GM21360 (cell line): ENCODE data around the gene DGKD.
"Not testable (repeated sequence)": the region's sequence is repeated elsewhere in the genome, so short reads cannot be mapped to it uniquely, and the experiment has no call there.

Experiments used
- ATAC-seq: cut with Tn5 transposase; IDR thresholded peaks from one replicate; pipeline ENCODE4 v1.9.1; 2021; ENCODE audit warnings: mild to moderate bottlenecking, moderate library complexity; ENCODE audit not compliant: unreplicated experiment

The DGKD gene

DNA sequence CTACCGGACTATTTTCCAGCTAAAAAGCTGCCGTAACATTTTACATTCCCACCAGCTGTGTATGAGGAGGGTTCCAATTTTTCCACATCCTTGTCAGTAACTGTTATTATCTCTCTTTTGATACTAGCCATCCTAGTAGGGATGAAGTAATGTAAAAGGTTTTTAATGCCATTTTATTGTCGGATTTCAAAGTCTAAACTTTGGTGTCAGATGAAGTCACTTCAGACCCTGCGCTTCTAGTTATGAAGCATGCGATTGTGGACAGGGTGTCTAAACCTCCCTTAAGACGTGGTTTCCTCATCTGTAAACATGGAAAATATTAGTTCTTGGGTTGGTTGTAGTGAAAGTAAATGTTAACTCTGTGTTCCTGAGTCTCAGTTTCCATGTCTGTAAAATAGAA is 4.7 kb downstream of the DGKD start:
- ATAC-seq, result no peak

DNA sequence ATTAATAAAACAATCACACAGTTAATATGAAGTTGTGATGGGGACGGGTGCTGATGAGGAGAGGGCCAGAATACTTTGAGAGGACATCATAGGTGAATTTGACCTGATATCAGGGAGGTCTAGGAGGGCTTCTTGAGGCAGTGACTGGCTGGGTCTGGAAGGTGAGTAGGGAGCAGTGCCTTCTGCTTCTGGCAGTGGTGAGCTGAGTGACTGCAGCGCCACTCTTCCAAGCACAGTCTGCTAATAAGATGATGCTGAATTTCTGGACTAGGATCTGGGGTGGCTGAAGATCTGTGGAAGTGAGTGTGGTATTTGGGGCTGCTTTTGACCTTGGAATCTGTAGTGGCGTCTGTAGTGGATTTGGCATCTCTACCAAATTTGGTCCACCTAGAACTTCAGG is 5.5 kb downstream of the DGKD start:
- ATAC-seq, result no peak

DNA sequence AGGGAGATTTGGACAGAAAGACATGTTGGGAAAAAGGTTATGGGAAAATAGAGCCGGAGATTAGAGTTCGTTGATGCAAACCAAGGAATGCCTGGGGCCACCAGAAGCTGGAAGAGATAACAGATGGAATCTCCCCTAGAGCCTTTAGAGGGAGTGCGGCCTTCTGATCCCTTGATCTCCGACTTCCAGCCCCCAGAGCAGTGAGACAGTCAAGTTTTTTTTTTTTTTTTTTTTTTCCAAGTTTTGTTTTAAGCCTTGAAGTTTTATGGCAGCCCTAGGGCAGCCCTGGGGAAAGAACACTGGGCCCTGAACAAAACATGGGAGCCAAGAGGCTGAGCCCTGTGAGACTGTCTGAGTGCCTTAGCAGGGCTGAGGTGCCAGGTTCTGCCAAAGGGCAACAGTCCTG is 6.5 kb downstream of the DGKD start:
- no peak for ATAC-seq

DNA sequence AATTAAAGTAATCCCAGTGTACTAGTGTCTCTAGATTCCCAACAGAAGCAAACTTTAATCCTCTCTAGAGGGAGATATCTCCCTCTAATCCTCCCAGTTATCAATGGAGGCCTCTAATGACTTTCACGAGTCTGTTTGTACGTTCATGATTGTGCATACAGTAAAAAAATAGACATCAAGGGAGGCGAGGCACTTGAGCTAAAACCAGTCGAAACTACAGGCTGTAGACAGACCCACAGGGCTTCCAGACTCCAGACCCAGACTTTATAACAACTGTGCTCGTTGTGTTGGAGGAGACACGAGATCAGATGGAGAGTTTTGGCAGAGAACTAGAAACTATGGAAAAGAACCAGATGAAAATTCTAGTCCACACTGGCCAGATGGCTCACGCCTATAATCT is 7.0 kb downstream of the DGKD start:
- ATAC-seq, result no peak

DNA sequence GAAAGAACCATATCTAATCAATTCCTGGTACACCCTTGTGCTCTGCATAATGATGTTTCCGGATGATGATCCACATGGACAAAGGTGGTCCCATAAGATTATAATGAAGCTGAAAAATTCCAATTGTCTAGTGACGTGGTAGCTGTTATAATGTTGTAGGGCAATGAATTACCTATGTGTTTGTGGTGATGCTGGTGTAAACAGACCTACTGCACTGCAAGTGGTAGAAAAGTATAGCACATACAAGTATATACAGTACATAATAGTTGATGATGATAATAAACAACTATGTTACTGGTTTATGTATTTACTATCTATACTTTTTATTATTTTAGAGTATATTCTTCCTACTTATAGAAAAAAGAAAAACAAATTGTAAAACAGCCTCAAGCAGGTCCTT is 8.4 kb downstream of the DGKD start:
- ATAC-seq, result no peak

DNA sequence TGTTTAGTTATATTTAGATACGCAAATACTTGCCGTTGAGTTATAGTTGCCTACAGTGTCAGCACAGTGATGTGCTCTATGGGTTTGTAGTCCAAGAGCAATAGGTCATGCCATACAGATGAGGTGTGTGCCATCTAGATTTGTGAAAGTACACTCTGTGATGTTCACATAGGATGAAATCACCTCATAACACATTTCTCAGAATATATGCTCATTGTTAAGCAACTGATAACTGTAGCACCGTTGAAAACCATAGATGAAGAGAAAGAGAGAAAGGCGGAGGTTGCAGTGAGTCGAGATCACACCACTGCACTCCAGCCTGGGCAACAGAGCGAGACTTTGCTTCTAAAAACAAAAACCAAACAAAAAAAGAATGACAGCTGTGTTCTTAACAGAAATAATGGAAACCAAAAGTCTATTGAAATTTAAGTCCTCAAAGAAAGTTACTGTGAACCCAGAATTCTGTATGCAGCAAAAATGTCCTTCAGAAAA is 9.5 kb downstream of the DGKD start:
- peak; percentile 63 for ATAC-seq

DNA sequence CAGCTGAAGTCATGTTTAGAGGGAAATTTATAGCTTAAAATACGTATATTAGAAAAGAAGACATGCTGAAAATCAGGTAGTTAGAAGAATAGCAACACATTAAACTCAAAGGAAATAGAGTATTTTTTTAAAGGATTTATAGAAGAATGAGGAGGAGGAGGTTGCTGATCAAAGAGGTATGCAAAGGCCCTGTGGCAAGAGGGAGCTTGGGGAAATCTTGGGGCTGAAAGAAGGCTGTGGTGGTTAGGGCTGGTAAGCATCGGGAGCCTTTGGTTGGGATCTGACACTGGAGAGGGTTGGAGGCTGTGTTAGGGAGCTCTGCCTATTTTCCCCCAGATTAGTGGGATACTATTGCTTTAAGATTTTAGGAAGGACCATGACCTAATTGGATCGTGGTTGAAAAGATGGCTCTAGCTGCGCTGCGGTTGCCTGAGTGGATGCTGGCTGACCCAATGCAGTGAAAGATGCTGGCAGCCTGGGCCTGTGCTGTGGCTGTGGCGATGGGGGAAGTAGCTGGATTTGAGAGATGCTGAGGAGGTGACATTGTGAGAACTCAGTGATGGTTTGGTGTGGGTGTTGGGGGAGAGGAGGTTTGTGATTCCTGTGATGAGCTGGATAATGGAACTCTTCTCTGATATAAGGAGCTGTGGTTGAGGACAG is 11.7 kb downstream of the DGKD start:
- no peak for ATAC-seq

DNA sequence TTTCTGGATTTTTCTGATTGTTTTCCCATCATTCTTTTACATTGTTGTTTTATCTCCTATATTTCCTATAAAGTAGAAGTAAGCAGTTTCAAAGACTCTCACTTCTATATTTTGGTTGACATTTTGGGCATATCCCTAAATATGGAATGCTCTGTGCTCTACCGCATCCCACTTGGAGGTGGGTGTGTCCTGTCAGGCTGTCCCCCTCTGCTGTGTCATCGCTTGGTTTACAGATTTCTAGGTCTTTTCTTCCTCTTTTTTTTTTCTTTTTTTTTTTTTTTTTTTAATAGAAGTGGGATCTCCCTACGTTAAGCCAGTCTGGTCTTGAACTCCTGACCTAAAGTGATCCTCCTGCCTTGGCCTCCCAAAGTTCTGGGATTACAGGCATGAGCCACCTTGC is 13.3 kb downstream of the DGKD start:
- ATAC-seq, result no peak

DNA sequence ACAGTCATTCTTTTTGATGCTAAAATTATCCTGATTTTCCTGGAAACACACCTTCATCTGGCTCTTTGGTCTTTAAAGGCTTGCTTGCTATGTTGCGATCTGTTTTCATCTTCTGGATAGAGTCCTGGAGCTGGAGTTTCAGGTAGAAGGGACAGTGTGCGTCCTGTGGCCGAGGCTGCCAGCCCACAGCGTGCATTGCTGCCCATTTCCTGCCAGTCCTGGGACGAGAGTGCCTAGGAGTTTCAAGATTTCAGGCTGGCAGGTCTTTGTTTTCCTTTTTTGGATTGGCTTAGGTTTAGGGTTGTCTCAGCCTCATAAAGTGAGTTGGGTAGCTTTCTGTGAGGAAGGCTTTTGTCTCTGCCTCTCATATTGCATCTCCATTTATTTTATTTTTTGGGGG is 14.5 kb downstream of the DGKD start:
- no peak for ATAC-seq

DNA sequence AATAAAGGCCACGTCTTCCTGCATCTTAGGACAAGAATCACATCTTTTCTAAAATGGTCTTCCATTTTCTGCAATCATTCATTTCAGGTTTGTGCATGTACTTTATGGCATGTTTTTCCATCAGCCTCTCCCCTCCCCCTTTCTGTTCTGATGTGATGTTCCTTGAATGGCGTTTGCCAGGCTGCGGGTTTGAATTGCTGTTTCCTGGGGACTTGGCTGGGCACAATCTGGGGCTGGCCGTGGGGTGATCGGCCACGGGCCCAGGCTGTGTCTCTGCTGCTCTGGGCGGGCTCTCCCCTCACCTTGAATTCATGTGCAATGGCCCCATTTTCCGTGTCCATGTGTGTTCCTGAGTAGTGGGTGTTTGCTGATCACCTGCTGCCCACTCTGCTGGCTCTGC is 15.2 kb downstream of the DGKD start:
- ATAC-seq, result no peak

DNA sequence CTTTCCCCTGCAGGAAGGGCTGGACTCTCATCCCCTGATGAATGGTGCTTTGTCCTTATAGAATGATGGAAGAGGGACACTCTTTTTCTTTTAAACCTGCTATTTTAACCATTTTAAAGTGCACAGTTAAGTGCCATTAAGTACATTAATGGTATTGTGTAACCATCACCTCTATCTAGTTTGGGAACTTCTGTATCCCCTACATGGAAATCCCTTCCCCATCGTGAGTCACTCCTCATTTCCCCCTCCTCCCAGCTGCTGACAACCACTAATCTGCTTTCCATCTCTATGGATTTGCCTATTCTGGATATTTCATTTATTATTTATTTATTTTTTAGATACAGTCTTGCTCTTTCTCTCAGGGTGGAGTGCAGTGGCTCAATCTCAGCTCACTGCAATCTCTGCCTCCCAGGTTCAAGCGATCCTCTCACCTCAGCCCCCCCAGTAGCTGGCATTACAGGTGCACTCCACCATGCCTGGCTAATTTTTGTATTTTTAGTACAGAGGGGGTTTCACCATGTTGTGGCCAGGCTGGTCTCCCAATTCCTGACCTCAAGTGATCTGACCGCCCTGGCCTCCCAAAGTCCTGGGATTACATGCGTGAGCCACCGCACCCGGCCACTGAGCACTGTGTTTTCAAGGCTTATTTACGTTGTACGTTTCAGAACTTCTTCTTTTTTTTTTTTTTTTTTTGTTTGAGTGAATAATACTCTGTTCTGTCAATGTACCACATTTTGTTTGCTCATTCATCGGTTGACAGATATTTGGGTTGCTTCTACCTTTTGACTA is 15.8 kb downstream of the DGKD start:
- ATAC-seq, result no peak

DNA sequence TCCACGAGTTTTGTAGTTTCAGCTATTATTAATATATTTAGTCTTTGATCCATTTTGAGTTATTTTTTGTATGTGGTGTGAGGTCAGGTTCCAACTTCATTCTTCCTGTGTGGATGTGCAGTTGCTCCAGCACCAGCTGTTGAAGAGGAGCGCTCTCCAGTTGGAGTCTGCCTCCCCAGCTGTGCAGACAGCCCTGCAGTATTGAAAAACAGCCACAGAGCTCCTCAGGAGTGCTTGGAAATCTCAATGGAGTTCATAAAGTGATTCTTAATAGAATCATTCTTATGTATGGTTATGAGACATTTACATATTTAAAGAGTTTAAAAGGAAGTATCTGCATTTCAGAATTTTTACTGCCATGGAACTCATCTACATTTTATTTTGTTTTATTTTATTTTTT is 17.3 kb downstream of the DGKD start:
- no peak for ATAC-seq

DNA sequence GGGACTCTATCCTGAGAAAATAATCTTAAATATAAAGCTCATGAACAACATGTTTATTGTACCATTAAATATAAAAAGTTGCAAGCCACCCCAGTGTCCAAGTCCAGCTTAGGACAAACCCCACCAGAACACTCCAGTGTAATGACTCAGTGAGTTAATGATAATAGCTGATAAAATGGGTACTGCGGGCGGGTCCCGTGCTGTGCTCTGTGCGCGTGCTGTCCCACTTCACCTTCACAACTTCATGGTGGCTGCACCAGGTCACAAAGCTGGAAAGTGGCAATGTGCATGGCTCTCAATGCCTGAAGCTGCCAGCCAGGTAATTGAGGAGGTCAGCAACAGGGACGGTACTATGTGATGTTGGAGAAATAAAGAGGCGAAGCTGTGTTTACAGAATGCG is 18.6 kb downstream of the DGKD start:
- no peak for ATAC-seq

DNA sequence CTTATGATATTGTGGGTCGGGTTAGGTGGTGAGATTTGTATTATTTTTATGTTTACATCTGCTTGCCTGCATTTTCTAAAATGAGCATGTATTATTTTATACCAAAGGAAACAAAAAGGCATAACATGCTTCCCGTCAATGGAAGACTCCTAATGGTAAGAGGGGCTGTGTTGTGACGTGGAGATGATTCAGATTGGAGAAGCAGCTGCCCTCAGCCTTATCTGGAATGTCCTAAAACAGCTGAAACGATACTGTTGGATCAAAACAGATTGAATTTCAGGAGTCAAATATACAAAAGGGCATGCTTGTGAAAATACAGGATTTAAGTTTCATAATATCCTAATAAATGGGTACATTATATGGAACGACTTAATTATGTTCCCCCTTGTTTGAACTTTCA is 19.0 kb downstream of the DGKD start:
- ATAC-seq, result no peak

DNA sequence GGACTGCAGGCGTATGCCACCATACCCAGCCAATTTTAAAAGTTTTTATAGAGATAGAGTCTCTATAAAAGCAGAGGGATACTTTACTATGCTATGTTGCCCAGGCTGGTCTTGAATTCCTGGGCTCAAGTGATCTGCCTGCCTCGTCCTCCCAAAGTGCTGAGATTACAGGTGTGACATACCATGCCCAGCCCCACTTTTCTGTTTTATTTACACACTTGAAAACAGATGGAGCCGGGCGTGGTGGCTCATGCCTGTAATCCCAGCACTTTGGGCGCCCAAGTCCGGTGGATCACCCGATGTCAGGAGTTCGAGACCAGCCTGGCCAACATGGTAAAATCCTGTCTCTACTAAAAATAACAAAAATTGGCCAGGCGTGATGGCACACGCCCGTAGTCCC is 20.5 kb downstream of the DGKD start:
- ATAC-seq, result not testable (repeated sequence)

DNA sequence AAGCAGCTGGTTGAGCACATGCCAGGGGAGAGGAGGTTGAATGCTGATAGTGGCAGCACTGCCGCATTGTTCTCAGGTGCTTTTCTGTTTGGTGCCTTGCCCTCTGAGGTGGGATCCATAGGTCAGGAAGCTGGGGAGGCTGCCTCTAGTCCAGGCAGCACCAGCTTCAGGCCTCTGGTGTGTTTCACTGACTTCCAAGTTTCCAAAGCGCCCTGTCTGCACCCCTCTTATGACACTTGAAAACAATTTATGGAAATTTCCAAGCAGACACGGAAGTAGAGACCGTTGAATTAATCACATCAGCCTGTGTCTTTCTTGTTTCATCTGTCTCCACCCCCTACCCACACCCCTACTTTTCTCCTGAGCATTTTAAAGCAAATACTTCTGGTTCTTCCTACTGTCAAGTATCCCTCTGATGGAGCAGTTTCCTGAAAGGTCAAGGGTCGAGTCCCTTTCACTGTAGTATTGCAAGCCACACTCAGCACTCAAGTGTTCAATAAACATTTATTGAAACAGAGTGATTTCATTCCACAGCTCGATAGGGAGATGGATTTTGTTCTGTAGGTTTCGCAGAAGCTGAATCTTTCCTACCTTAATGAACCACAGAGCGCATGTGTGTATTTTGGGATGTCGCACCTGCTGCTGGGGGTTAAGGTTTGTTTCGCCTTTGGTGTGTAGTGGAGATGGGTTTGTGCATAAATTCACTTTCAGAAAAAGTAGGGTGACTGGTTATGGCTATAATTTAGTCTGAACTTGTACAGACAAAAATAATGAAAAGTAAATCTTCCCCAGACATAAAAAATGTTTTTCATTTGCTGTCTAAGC is 21.4 kb downstream of the DGKD start:
- no peak for ATAC-seq

DNA sequence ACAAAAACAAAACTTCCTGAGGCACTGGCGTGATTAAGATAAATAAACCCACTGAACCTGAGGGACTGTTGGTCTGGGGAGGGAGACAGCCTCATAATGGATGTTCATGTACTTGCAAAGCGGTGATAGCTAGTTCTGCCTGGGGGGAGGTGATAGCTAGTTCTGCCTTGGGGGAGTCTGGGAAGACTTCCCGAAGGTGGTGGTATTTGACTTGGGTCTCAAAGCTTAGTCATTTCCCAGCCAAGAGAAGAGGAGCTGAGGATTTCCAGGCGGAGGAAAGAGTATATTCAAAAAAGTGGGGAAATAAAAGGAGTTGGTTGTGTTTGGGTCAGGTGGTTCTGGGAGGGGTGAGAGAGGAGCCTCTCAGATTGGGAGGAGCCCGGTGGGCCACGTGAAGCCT is 24.7 kb downstream of the DGKD start:
- ATAC-seq, result no peak

DNA sequence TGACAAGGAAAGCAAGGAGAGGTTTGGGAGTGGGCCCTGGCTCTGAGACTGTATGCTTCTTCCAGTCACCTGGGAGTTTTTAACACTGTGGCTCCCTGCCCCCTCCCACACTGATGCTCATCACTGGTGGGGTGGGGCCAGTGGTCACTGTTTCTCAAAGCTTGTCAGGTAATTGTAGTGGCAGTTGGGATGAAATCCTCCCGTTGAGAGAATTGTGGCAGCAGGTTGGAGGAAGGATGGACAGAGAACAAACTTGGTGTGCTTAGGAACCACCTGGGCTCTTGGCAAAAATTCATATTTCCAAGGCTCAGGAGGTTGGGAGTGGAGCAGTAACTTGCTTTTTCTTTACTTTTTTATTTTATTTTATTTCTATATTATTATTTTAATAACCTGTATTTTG is 25.1 kb downstream of the DGKD start:
- no peak for ATAC-seq

DNA sequence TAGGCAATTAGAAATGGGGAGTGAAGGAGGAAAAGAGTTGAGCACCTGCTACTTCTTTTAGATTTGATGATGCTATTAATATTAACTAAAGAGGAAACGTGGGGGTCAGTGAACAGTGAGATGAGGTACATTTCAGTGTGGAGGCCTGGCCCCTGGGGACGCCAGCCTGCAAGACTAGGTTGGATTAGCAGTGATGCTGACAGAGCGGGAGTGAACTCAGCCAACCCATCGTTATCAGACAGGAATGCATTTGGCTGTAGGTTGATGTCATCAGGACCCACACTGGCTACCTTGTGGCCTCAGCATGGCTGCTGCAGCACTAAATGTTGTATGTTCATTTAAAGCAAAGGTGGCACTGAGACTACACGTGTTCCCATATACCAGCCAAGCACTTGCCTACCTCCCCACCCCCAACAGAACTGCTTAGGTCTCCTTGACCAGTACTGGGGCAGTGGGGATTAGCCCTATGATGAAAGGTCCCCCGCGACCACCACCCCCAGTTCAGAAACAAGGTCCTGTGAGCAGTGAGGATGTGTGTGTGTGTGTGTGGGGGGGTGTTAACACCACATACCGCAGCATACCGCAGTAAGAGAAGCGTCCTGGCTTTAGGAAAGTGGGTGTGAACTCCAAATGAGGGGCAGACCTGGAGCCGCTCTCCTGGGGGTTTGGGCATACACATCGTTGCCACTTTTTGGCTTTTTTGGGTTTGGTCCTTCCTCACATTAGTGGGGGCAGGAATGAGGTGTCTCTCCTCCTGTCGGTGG is 26.0 kb downstream of the DGKD start:
- no peak for ATAC-seq

DNA sequence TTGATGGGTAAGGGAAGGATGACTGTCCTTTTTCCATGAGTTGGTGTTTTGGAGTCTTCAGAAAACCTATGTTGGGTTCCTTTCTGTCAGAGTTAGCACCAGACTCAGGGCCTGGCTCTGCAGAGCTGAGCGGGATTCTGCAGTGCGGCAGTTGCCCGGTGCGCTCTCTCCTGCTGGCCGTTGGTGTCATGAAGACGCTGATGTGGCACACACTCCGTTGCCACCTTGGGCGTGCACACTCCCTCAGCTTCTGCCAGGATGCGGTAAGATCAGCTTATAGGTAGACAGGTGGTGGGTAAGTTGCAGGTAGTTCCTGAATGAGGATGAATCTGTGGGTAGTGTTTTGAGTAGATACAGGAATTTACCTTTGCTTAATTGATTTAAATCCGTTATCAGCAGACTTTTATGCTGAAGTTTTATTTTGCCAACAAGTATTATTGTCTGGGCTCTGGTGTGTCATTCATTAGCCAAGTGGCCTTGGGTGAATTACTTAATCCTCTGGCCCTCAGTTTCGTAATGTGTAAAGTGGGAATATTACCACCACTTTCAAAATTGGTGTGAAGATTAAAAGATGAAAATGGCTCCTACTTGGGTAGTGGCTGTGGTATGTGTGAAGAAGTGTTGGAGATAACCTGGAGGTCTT is 26.8 kb downstream of the DGKD start:
- ATAC-seq, result no peak

DNA sequence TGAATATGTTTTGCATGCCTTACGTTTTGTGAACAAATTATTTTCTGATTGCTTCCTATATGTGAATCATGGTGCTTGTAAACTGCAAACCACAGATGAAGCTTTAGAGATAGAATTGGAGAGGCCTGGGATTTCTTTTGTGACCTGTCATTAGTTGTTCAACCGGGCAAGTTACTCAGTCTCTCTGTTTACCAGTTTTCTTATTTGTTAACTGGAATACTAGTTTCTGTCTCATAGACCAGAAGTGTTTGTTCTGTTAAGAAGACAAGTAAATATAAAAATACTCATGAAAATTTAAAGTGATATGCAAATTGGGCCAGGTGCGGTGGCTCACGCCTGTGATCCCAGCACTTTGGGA is 27.3 kb downstream of the DGKD start:
- ATAC-seq, result no peak
